Small intestine (tissue), 7 donors: Measurements from ENCODE around the gene VAC14. TPM values are rescaled to one million over a fixed set of nuclear protein-coding genes. Genes with fewer than 3 reads are reported as not detected.

Experiments used
- DNase-seq, 2 donors: peaks; one replicate each; pipeline versions ENCODE4 v3.0.0 to v3.0.0-alpha.2; 2013
- FAIRE-seq: peaks from 2 replicates; lab custom pipeline; 2012; peaks lifted over from hg19 to GRCh38; lab: Jason Lieb, UNC
- H3K27ac ChIP-seq, 3 donors: one replicate each; pipeline ENCODE4 v1.5.1; 2013; ENCODE audit warnings: low read length in 2 of 3, mild to moderate bottlenecking in 2 of 3, control low read depth in 1 of 3, inconsistent platforms in 1 of 3, low read depth in 1 of 3, moderate library complexity in 1 of 3
- H3K27me3 ChIP-seq, 3 donors: one replicate each; pipeline ENCODE4 v1.6.1; 2013; ENCODE audit warnings: low read length in 3 of 3, inconsistent platforms in 1 of 3; ENCODE audit not compliant: control insufficient read depth in 3 of 3, insufficient read depth in 3 of 3
- H3K36me3 ChIP-seq, 3 donors: one replicate each; pipeline ENCODE4 v1.6.1; 2013; ENCODE audit warnings: low read length in 3 of 3, inconsistent platforms in 1 of 3, low read depth in 1 of 3, mild to moderate bottlenecking in 1 of 3, moderate library complexity in 1 of 3; ENCODE audit not compliant: control insufficient read depth in 3 of 3, insufficient read depth in 2 of 3
- H3K4me1 ChIP-seq, 3 donors: one replicate each; pipeline ENCODE4 v1.6.1; 2013; ENCODE audit warnings: low read length in 2 of 3, inconsistent platforms in 1 of 3, low read depth in 1 of 3, mild to moderate bottlenecking in 1 of 3, moderate library complexity in 1 of 3; ENCODE audit not compliant: control insufficient read depth in 3 of 3, insufficient read depth in 2 of 3
- H3K4me3 ChIP-seq, 3 donors: one replicate each; pipeline ENCODE4 v1.5.1; 2013; ENCODE audit warnings: low read length in 3 of 3, control low read depth in 1 of 3, inconsistent platforms in 1 of 3, low read depth in 1 of 3, mild to moderate bottlenecking in 1 of 3, moderate library complexity in 1 of 3
- H3K9me3 ChIP-seq, 2 donors: one replicate each; pipeline ENCODE4 v1.6.1; 2013; ENCODE audit warnings: low read depth in 1 of 2, low read length in 1 of 2; ENCODE audit not compliant: control insufficient read depth in 2 of 2, insufficient read depth in 1 of 2
- WGBS, 3 donors: extraction: QIAGEN DNeasy Blood & Tissue Kit; methylation state at CpG; one replicate each; pipeline ENCODE4 v1.1.7; 2013; 5-methylcytosine and 5-hydroxymethylcytosine counted together
- polyA plus RNA-seq, 4 donors: library from polyadenylated mRNA; stranded (reverse) in 3 of 4; unstranded in 1 of 4; fragments of 200-250 nt in 3 of 4; fragments of 120-200 nt in 1 of 4; gene quantifications; one replicate each; pipeline versions ENCODE4 v1.2.1 to v1.2.3, GENCODE V29; 2013
- donor health status: healthy with polysubstance abuse.
- donor health status: control.
- donor health status: control.
- donor health status: Bipolar disorder and iron deficiency.
- donor health status: healthy.

VAC14 gene
- polyA plus RNA-seq, 4 donors, result 26.6 to 38.7 (median 32.0) TPM

DNA sequence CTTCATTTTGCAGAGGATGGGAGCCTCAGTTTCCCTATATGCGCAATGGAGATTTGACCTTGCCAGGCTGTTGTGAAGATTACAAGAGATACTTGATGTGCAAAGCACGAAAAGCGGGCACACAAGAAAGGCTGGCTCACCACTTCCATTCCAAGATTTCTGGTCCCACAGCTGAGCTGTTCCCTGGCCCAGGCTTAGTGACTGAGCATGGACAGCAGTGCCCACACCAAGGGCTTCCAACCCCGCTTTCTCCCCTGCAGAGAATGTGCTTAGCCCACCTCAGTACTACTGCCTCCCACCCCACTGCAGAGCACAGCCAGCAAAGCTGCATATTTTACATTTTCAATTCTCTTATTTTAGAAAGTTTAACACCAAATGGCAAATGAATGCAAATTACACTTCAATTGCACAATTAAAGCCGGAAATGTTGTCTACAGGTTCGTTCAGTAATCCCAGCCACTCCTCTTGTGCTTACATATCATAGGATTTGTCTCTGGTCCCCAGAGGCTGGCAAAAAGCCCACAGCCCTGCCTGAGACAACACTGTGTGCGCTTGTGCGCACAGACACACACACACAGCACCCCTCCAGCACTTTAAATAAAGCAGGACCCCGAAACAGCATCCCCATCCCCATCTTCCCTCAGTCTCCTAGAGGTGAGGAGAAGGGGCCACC is 51.8 kb downstream of the VAC14 start:
- 83 to 85% (median 84%) methylated on average over 9 of the region's 9 CpGs for WGBS, 3 donors
- Histone ChIP-seq H3K9me3 (peaks cover 0 to 5% of the 10 kb centered on the region in 2 donors), H3K4me3 (no peak overlapping the region), H3K4me1 (peaks cover 3 to 46% (median 17%) of the 10 kb centered on the region in 3 donors), H3K27ac (peak overlapping the region in 1 of 3 donors; percentile 75), H3K36me3 (peaks cover 0 to 79% (median 2%) of the 10 kb centered on the region in 3 donors), H3K27me3 (no peaks in the 10 kb centered on the region)
- DNase-seq (no peak), FAIRE-seq (no peak)

- peaks cover 3 to 46% (median 17%) of the 10 kb centered on the region in 3 donors for H3K4me1 ChIP-seq
- peaks cover 0 to 15% of the 10 kb centered on the region in 2 donors for H3K9me3 ChIP-seq
- FAIRE-seq (no peak), DNase-seq (no peak)
- no peaks in the 10 kb centered on the region for H3K27me3 ChIP-seq
- H3K4me3 ChIP-seq, result no peak overlapping the region
- H3K27ac ChIP-seq, result peak overlapping the region in 1 of 3 donors; percentile 78
- 88 to 91% (median 90%) methylated on average over 15 of the region's 15 CpGs for WGBS, 3 donors
- peaks cover 2 to 79% (median 5%) of the 10 kb centered on the region in 3 donors for H3K36me3 ChIP-seq
Measured at GRCh38 chr16:70747703-70748631, 53.0 kb downstream of the VAC14 start.

- DNase-seq (peak; percentile 68 to 83), FAIRE-seq (no peak)
- peaks cover 0 to 15% of the 10 kb centered on the region in 2 donors for H3K9me3 ChIP-seq
- H3K36me3 ChIP-seq, result peaks cover 2 to 81% (median 7%) of the 10 kb centered on the region in 3 donors
- WGBS, 3 donors, result 17 to 41% (median 25%) methylated on average over 15 of the region's 15 CpGs
- H3K27ac ChIP-seq, result peak overlapping the region; percentile 60 to 86 (median 72)
- no peaks in the 10 kb centered on the region for H3K27me3 ChIP-seq
- H3K4me1 ChIP-seq, result peaks cover 3 to 45% (median 17%) of the 10 kb centered on the region in 3 donors
- H3K4me3 ChIP-seq, result no peak overlapping the region
Measured at GRCh38 chr16:70746708-70747424, 54.1 kb downstream of the VAC14 start.

DNA sequence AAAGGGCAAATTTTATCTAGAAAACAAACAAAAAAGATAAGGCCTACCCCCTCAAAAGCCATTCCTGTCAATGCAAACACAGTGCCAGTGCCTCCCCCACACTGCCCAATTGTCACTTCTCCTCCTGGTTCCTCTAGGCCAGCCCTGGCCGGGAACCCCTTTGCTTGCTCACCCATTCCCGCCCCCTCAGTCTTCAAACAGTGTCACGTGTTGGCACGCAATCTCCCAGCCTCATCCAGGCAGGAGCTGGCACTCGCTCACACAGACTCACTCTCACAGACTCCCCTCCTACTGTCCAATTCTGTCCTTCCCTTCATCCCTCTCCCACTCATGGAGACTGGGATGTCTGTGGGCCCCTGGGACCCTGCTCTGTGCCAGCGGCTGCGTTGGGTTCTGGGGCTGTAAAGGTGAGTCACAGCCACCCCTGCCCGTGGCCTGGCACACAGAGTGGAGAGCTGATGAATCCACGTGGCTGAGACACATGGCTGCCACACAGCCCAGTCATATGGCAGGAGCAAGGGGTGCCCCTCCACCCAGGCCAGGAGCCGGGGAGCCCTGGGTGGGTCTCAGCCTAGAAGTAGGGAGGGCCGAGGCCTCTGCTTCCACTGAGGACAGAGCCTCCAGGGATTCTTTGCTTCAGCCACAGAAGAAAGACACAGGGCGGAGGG is 54.8 kb downstream of the VAC14 start:
- Histone ChIP-seq H3K9me3 (peaks cover 0 to 15% of the 10 kb centered on the region in 2 donors), H3K4me1 (peaks cover 3 to 39% (median 17%) of the 10 kb centered on the region in 3 donors), H3K27me3 (no peaks in the 10 kb centered on the region), H3K36me3 (peaks cover 2 to 82% (median 11%) of the 10 kb centered on the region in 3 donors), H3K4me3 (no peak overlapping the region), H3K27ac (peak overlapping the region; percentile 60 to 86 (median 72))
- FAIRE-seq (no peak), DNase-seq (peak; percentile 40)
- WGBS, 3 donors, result 22 to 42% (median 28%) methylated on average over 12 of the region's 12 CpGs

DNA sequence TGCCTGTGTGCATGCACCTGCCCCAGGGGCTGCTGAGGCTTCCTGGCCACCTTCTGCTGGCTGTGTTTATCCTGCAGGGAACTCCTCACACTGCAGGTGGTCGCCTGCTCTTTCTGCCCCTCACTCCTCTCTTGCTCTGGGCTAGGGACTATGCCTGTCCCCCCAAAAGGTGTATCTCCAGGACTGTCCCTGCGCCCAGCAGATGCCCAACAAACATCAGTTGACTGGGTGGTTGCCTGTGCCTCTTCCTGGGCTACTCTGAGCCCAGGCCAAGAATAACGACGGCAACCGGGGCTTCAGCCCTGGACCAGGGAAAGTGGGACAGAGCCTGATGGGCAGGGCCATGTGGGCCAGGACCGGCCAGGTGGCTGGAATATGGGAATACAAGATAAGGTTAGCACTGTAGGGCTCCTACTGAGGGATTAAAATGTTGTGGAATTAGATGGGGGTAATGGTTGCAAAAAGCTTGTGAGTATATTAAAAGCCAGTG is 55.4 kb downstream of the VAC14 start:
- H3K27me3 ChIP-seq, result no peaks in the 10 kb centered on the region
- WGBS, 3 donors, result 68 to 90% (median 81%) methylated on average over 6 of the region's 6 CpGs
- H3K4me1 ChIP-seq, result peaks cover 3 to 35% (median 17%) of the 10 kb centered on the region in 3 donors
- FAIRE-seq (no peak), DNase-seq (no peak)
- H3K4me3 ChIP-seq, result no peak overlapping the region
- H3K36me3 ChIP-seq, result peaks cover 2 to 82% (median 15%) of the 10 kb centered on the region in 3 donors
- peaks cover 0 to 15% of the 10 kb centered on the region in 2 donors for H3K9me3 ChIP-seq
- H3K27ac ChIP-seq, result peak overlapping the region in 1 of 3 donors; percentile 86

- Histone ChIP-seq H3K9me3 (peaks cover 0 to 15% of the 10 kb centered on the region in 2 donors), H3K4me1 (peaks cover 3 to 26% (median 17%) of the 10 kb centered on the region in 3 donors), H3K4me3 (no peak overlapping the region), H3K36me3 (peaks cover 2 to 78% (median 15%) of the 10 kb centered on the region in 3 donors), H3K27ac (no peak overlapping the region), H3K27me3 (no peaks in the 10 kb centered on the region)
- FAIRE-seq (no peak), DNase-seq (no peak)
- WGBS, 3 donors, result 97 to 100% (median 97%) methylated on average over 9 of the region's 9 CpGs
Measured at GRCh38 chr16:70744366-70744765, 56.6 kb downstream of the VAC14 start.

- 95 to 98% (median 97%) methylated on average over 10 of the region's 10 CpGs for WGBS, 3 donors
- Histone ChIP-seq H3K4me3 (no peak overlapping the region), H3K4me1 (peaks cover 3 to 25% (median 17%) of the 10 kb centered on the region in 3 donors), H3K27ac (no peak overlapping the region), H3K36me3 (peaks cover 2 to 81% (median 15%) of the 10 kb centered on the region in 3 donors), H3K9me3 (peaks cover 0 to 15% of the 10 kb centered on the region in 2 donors), H3K27me3 (no peaks in the 10 kb centered on the region)
- FAIRE-seq (no peak), DNase-seq (no peak)
Measured at GRCh38 chr16:70743791-70744190, 57.2 kb downstream of the VAC14 start.
